ENCODE data around the gene CPM. TPM values are rescaled to one million over a fixed set of nuclear protein-coding genes. Genes with fewer than 3 reads are reported as not detected.

CPM gene
- total RNA-seq, 2 experiments from 2014 or later, result 3.8 to 13.0 TPM

DNA sequence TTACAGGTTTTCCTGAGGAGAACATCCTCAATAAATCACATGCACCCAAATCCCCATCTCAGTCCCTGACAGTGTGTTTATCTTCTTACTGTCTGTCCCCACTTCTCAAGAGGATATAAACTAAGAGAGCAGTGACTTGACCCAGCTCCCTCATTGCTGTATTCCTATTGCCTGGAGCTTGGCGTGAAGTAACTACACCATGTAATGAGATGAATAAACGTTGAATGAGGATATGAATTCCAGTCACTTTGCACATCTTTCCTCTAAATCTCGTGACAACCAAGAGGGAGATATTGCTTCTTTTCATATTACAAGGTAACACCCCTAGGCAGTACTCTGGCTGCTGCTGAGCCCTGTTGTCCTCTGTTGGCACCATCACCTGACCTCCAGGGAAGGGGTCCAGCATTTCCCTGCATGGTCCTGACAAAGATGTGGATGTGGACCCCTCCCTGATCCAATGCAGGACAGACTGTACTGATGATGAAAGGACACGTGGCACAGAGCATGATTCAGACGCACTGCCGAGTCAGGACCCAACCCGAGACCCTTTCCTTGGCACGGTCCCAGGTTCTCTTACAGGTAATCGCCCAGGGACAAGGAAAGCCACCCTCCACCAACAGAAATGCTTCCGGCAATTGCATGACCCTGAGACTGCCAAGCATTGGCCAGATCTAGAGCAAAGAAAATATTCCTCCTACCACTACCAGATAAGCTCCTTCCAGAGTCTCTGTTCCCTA, 47.7 kb upstream of the CPM start:
- H3K4me2 ChIP-seq (ENCODE audit: low read length), result no peak overlapping the region
- H4K20me1 ChIP-seq (ENCODE audit: insufficient read depth, low read length), result no peaks in the 10 kb centered on the region
- H3K4me1 ChIP-seq (ENCODE audit: insufficient read depth, low read length, poor library complexity, severe bottlenecking), result peaks cover 11% of the 10 kb centered on the region
- no peaks in the 10 kb centered on the region for H3K36me3 ChIP-seq (ENCODE audit: insufficient read depth, low read length)
- H3K9me3 ChIP-seq (ENCODE audit: low read length), result peaks cover 15% of the 10 kb centered on the region
- intact Hi-C loops (cut with micrococcal nuclease; ENCODE audit: unreplicated experiment), result no loop called here
- CTCF ChIA-PET (ENCODE audit: unreplicated experiment), result no interaction called here
- no peak for TF ChIP-seq EZH2phosphoT487 (IDR thresholded peaks at IDR 0.05; ENCODE audit: borderline replicate concordance, low read depth, low read length)
- TF ChIP-seq, protein P1, sequence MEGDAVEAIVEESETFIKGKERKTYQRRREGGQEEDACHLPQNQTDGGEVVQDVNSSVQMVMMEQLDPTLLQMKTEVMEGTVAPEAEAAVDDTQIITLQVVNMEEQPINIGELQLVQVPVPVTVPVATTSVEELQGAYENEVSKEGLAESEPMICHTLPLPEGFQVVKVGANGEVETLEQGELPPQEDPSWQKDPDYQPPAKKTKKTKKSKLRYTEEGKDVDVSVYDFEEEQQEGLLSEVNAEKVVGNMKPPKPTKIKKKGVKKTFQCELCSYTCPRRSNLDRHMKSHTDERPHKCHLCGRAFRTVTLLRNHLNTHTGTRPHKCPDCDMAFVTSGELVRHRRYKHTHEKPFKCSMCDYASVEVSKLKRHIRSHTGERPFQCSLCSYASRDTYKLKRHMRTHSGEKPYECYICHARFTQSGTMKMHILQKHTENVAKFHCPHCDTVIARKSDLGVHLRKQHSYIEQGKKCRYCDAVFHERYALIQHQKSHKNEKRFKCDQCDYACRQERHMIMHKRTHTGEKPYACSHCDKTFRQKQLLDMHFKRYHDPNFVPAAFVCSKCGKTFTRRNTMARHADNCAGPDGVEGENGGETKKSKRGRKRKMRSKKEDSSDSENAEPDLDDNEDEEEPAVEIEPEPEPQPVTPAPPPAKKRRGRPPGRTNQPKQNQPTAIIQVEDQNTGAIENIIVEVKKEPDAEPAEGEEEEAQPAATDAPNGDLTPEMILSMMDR (conservative IDR thresholded peaks at IDR 0.05; ENCODE audit: low read length), result no peak
- H3K27ac ChIP-seq (ENCODE audit: low read depth, low read length, poor library complexity, severe bottlenecking), result no peak overlapping the region
- DNase-seq (ENCODE audit: low spot score), result no peak
- POLR2A ChIA-PET, result interaction anchor here (1.1 kb wide), 1 partner anchor 26 kb away, joined by 4 read pairs; no protein-coding TSS in a partner anchor
- no peaks in the 10 kb centered on the region for H3K79me2 ChIP-seq (ENCODE audit: insufficient read depth, low read depth, low read length)
- no peak overlapping the region for H3K4me3 ChIP-seq (ENCODE audit: low read depth, low read length, poor library complexity, severe bottlenecking)
- BruUV-seq (replicated peaks), result no TSS peak
- H3K9me2 ChIP-seq (ENCODE audit: insufficient read depth, low read length), result no peaks in the 10 kb centered on the region
- H2AFZ ChIP-seq (ENCODE audit: low read length), result no peak overlapping the region

DNA sequence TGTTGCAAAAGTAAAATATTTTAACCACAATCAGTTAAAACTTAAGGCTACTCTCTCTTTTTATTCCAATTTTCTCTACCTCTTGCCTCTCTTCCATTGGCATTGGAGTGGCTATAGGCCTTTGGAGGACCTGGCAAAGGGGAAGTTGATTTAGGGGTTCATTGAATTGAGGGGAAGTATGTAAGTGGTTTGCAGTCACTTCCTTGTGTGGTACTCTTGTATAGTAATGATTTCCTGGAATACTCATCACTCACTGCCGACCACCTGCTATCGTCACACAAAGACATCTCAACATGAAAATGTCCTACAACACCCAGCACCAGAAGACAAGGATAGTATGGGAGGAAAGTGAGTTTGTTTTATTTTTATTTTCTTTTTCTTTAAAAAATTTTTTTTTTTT, 45.7 kb upstream of the CPM start:
- Histone ChIP-seq H3K9me2 (ENCODE audit: insufficient read depth, low read length) (no peaks in the 10 kb centered on the region), H3K4me1 (ENCODE audit: insufficient read depth, low read length, poor library complexity, severe bottlenecking) (peaks cover 11% of the 10 kb centered on the region), H3K27ac (ENCODE audit: low read depth, low read length, poor library complexity, severe bottlenecking) (no peak overlapping the region), H3K4me2 (ENCODE audit: low read length) (peak overlapping the region; percentile 9; the same call in 1 of the 2 replicates), H4K20me1 (ENCODE audit: insufficient read depth, low read length) (no peaks in the 10 kb centered on the region), H3K4me3 (ENCODE audit: low read depth, low read length, poor library complexity, severe bottlenecking) (no peak overlapping the region), H3K36me3 (ENCODE audit: insufficient read depth, low read length) (no peaks in the 10 kb centered on the region), H3K79me2 (ENCODE audit: insufficient read depth, low read depth, low read length) (no peaks in the 10 kb centered on the region), H2AFZ (ENCODE audit: low read length) (peak overlapping the region; percentile 59; the same call in 1 of the 2 replicates), H3K9me3 (ENCODE audit: low read length) (peaks cover 15% of the 10 kb centered on the region)
- ChIA-PET CTCF (ENCODE audit: unreplicated experiment) (interaction anchor here (0.8 kb wide), 1 partner anchor 75 kb away, joined by 3 read pairs; no protein-coding TSS in a partner anchor), POLR2A (no interaction called here)
- BruUV-seq (replicated peaks), result no TSS peak
- no peak for DNase-seq (ENCODE audit: low spot score)
- intact Hi-C loops (cut with micrococcal nuclease; ENCODE audit: unreplicated experiment), result no loop called here
- no peak for TF ChIP-seq EZH2phosphoT487 (IDR thresholded peaks at IDR 0.05; ENCODE audit: borderline replicate concordance, low read depth, low read length)
- TF ChIP-seq, protein P1 (conservative IDR thresholded peaks at IDR 0.05; ENCODE audit: low read length), result no peak
